AG08396 (cell line): ENCODE measurements around the gene HUWE1.
"Not testable (repeated sequence)": the region's sequence is repeated elsewhere in the genome, so short reads cannot be mapped to it uniquely, and the experiment has no call there.

Source experiments
- DNase-seq: peaks from one replicate; pipeline ENCODE4 v3.0.0; 2012; ENCODE audit warnings: low spot score, mixed read lengths

The HUWE1 gene

GRCh38 chrX:53686151-53686885 lies at the start of gene HUWE1:
Gene HUWE1 (minus strand): TSS chrX:53686719. CDS start chrX:53654107, 32,612 bp downstream.
- peak; percentile 67 for DNase-seq

DNA sequence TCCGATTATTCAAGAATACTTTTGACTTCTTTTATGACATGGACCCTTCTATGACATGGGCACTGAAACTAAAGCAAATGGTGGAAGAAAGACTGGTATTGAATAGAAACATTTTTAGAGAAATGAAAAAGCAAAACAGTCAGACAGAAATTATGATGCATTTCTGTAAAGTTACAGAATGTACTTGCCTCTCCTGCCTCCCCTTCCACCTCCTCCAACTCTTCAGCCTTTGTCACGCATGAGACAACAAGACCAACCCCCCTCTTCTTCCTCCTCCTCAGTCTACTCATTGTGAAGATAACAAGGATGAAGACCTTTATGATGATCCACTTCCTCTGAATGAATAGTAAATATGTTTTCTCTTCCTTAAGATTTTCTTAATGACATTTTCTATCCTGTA lies 46.3 kb upstream of the HUWE1 start:
- DNase-seq = no peak

GRCh38 chrX:53729751-53730150 lies 43.2 kb upstream of the HUWE1 start:
- no peak for DNase-seq

GRCh38 chrX:53728506-53728905 lies 42.0 kb upstream of the HUWE1 start:
- DNase-seq = no peak

DNA sequence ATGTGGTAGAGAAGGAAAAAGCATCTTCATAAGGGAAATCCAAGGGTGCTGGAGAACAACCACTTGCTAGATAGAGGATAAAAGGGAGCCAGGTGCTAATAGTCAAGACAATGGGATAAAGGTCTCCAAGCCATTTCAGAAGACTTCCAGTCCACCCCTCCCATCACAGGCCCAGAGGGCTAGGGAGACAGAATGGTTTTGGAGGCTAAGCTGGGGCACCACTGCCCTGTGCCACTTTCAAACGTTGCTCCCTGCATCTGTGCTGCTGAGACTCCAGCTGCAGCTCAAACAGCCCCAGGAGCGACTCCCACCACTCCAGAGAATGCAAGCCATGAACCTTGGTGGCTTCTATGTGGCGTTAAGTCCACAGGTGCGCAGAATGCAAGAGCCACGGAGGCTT lies 38.4 kb upstream of the HUWE1 start:
- no peak for DNase-seq

- no peak for DNase-seq
Measured at GRCh38 chrX:53723381-53723780, 36.9 kb upstream of the HUWE1 start.

DNA sequence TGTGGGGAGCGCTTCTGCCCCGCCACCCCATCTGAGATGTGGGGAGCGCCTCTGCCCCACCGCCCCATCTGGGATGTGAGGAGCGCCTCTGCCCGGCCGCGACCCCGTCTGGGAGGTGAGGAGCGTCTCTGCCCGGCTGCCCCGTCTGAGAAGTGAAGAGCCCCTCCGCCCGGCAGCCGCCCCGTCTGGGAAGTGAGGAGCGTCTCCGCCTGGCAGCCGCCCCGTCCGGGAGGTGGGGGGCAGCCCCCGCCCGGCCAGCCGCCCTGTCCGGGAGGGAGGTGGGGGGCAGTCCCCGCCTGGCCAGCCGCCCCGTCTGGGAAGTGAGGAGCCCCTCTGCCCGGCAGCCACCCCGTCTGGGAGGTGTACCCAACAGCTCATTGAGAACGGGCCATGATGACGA lies 35.1 kb upstream of the HUWE1 start:
- DNase-seq = not testable (repeated sequence)

DNA sequence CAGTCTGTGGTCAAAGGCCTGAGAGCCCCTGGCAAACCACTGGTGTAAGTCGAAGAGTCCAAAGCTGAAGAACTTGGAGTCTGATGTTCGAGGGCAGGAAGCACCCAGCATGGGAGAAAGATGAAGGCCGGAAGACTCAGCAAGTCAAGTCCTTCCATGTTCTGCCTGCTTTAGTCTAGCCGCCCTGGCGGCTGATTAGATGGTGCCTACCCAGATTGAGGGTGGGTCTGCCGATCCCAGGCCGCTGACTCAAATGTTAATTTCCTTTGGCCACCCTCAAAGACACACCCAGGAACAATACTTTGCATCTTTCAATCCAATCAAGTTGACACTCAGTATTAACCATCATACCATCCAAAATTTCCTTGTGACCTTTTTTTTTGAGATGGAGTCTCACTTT lies 33.1 kb upstream of the HUWE1 start:
- not testable (repeated sequence) for DNase-seq

DNA sequence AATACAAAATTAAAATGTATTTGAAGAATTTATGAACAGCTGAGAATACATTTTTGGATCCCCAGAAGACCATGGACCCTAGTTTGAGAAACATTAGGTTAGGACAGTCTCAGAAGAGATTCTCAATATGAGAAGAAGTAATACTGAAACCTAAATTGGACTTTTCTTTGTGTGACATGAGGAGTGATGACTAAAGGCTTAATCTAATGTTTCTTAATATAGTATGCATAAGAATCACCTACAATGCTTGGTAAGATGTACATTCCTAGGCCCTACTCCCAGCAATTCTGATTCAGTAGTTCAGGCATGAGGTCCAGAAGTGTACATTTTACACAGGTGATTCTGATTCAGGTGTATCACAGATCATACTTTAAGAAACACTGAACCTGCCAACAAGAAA lies 31.6 kb upstream of the HUWE1 start:
- DNase-seq = no peak

- DNase-seq = no peak
Measured at GRCh38 chrX:53717205-53717604, 30.7 kb upstream of the HUWE1 start.

DNA sequence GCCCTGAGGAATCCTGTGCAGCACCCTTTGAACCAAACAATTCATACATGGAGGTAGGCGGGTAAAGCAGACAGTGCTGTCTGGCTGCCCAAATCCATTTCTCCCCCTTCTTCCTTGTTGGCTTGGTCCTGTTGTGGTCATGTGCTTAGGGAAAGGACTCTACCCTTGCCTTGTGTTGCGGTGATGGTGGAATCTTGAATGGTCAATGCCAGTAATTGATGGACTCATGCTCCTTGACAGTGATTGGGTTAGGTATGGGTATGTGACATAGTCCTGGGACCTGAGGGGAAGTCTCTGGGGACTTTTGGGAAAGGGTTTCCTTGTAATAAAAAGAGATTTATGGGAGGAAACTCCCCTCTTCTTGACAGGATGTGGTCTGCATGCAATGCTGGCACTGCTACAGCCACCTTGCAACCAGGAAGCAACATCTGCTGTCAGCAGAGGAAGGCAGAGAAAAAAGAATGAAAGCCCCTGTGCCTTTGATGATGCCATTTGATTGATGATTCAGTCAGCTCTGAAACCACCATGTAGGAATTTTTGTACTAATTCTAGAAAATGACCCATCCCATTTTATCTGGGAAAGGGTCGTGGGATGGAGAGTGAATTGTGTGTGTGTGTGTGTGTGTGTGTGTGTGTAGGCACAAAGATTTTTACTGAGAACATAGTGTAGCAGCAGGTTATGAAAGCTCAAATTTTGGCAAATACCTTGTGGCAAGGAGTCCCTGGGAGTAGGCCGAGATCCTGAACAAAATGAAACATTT lies 30.0 kb upstream of the HUWE1 start:
- DNase-seq = no peak

GRCh38 chrX:53715346-53715924 lies 28.9 kb upstream of the HUWE1 start:
- DNase-seq = no peak

DNA sequence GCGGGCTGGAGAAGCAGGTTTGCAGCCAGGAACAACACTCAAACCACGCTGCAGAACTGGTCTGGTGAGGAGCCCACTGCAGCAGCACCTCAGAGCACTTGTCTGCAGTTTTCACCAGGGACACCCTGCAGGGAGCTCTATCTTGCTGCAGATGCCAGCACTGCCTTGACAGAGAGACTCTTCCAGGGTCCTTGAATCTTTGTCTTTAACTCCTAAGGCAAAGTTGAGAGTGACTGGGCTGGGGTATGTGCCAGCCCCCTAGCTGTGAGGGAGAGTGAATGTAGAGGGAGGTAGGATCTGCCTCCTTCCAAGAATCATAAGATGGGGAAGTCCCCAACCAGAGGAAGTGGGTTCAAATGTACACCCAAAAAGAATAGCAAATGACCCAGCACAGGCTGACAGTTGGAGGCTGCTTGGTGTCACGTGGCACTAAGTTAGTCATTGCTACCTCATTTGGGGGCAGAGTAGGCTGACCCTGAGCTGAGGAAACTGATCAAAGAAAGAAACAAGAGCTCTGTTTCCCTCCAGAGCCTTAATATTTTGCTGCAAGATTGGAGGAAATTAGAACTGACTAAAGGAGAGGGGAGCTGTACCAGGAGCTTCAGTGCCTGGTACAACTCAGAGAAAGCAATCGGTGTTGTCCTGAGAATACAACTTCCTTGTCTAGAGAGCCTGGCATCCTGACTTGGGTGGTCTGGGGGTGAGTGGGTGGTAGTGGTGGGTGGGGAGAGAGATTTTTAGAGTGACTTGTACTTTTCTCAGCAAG lies 28.2 kb upstream of the HUWE1 start:
- DNase-seq = no peak

- DNase-seq = no peak
Measured at GRCh38 chrX:53713987-53714579, 27.6 kb upstream of the HUWE1 start.

DNA sequence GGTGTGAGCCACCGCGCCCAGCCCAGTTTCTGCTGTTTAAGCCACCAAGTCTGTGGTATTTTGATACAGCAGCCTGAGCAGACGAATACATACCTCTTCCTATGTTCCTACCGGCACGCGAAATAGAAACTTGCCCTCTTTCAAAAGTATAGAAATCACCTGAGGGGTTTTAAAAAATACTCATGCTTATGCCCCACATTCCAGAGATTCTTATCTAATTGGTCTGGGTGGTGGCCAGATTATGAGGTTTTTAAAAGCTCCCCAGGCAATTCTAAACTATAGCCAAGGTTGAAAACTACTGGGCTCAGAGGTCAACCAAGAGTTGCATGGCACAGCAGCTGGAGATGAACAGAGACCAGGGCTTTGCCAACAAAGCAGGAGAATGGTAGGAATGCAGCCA lies 24.9 kb upstream of the HUWE1 start:
- DNase-seq = no peak

GRCh38 chrX:53704854-53705253 lies 18.3 kb upstream of the HUWE1 start:
- no peak for DNase-seq

GRCh38 chrX:53704294-53704693 lies 17.8 kb upstream of the HUWE1 start:
- DNase-seq = no peak

DNA sequence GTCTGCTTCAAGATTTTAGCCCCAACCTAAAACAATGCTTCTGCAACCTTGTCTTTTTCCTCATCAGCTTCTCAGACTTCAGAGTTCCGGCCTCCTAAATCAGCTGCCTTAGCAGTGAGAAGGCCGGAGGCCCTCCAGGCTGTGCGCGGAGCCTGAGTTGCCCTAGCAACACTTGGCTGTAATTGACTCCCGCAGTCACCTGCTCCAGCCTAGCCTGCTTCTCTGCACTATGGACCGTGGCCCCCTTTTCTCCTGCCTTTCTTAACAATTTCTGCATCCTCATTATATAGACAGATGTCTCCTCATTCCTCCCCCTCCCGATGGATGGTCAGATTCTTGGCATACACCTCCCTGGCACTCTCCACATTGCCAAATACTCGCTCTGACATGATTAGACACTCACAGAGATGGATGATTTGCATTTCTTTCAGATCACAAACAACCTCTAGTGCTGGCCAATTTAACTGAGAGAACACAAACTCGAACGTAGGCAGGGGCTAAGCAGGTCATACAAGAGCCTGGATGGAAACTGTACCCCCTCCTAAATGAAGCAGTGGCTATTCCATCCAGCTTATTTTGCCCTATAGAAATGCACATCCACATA lies 9.5 kb upstream of the HUWE1 start:
- no peak for DNase-seq

DNA sequence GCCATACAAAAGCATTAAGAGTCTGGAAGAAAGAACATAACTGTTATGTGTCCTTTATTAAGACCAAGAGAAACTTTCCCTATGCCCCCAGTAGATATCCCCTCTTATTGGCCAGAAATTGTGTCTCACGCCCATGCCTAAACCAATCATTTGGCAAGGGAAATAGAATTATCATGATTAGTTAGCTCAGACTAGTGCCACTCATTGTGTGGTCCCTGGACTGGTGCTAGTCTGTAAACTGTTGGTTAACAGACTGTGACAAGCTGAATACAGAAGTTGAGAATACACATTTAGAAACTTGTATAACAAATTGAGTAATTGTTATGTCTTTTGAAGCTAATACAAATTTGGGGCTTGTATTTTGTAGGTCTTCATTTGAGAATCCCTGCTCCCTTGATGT lies 8.1 kb upstream of the HUWE1 start:
- DNase-seq = no peak

- DNase-seq = no peak
Measured at GRCh38 chrX:53688300-53688699, 1.8 kb upstream of the HUWE1 start.

GRCh38 chrX:53685711-53686110 lies 808 bp downstream of the HUWE1 start:
- DNase-seq = no peak
